ENCODE measurements around the gene LIPT2.

GRCh38 chr11:74470526-74470925 is 23.0 kb downstream of the LIPT2 start:
- no peak for TF ChIP-seq USF2 (CRISPR knock-in tag; IDR thresholded peaks at IDR 0.05)
- TF ChIP-seq FOXP1 (CRISPR knock-in tag; IDR thresholded peaks at IDR 0.05; ENCODE audit: borderline replicate concordance) = no peak
- TF ChIP-seq E2F1 (CRISPR knock-in tag; IDR thresholded peaks at IDR 0.05) = no peak
